Muscle layer of duodenum (tissue), 2 donors: ENCODE measurements around the gene KLC4.
"Not testable (repeated sequence)": the region's sequence is repeated elsewhere in the genome, so short reads cannot be mapped to it uniquely, and the experiment has no call there.

ENCODE experiments used
- H3K27ac ChIP-seq: one replicate; pipeline ENCODE4 v1.7.0; 2013; ENCODE audit warnings: mild to moderate bottlenecking, low read length
- H3K27me3 ChIP-seq: one replicate; pipeline ENCODE4 v1.7.0; 2013; ENCODE audit warnings: low read depth, mild to moderate bottlenecking, control low read depth, low read length
- H3K36me3 ChIP-seq, 2 donors: one replicate each; pipeline ENCODE4 v1.7.0; 2013; ENCODE audit warnings: low read length in 2 of 2, control low read depth in 1 of 2, mild to moderate bottlenecking in 1 of 2; ENCODE audit not compliant: insufficient read depth in 2 of 2, control insufficient read depth in 1 of 2
- H3K4me1 ChIP-seq, 2 donors: one replicate each; pipeline ENCODE4 v1.7.0; 2013; ENCODE audit warnings: low read length in 2 of 2, mild to moderate bottlenecking in 2 of 2, control low read depth in 1 of 2, moderate library complexity in 1 of 2; ENCODE audit not compliant: insufficient read depth in 2 of 2, control insufficient read depth in 1 of 2
- H3K4me3 ChIP-seq, 2 donors: one replicate each; pipeline ENCODE4 v1.7.0; 2013; ENCODE audit warnings: low read length in 2 of 2, low read depth in 1 of 2, mild to moderate bottlenecking in 1 of 2
- H3K9me3 ChIP-seq, 2 donors: one replicate each; pipeline ENCODE4 v1.7.0; 2013; ENCODE audit warnings: low read length in 2 of 2, control low read depth in 1 of 2, mild to moderate bottlenecking in 1 of 2; ENCODE audit not compliant: control insufficient read depth in 1 of 2
- donor health status: healthy.

The KLC4 gene

GRCh38 chr6:43101497-43101896 is 42.1 kb downstream of the KLC4 start:
- no peaks in the 10 kb centered on the region for H3K36me3 ChIP-seq
- H3K4me1 ChIP-seq, result no peaks in the 10 kb centered on the region
- H3K27ac ChIP-seq, result no peak overlapping the region
- no peaks in the 10 kb centered on the region for H3K27me3 ChIP-seq
- no peak overlapping the region for H3K4me3 ChIP-seq
- no peaks in the 10 kb centered on the region for H3K9me3 ChIP-seq

GRCh38 chr6:43103253-43103876 is 43.9 kb downstream of the KLC4 start:
- no peak overlapping the region for H3K27ac ChIP-seq

DNA sequence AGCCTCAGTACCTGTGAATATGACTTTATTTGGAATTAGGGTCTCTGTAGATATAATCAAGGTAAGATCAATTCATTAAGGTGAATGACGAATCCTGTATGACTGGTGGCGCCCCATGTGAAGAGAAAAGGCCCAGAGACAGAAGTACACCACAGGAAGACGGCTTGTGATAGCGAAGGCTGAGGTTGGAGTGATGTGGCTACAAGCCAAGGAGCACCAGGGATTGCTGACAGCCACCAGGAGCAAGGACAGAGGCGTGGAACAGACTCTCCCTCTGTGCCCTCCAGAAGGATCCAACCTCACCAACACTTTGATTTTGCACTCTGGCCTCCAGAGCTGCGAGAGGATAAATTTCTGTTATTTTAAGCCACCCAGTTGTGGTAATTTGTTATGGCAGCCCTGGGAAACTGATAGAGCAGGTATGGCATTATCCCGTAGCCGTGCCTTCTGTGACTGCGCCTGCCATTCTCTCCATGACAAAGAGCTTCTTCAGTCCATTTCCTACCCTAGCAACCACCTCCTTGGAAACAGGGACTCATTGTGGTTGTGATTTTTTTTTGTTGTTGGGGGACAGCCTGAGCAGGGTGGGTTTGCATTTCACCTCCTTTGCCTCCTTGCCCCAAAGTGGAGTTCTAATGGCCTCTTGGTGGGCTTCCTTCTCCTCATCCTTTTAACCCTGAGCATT is 46.2 kb downstream of the KLC4 start:
- H3K27me3 ChIP-seq, result no peaks in the 10 kb centered on the region
- H3K9me3 ChIP-seq, result no peaks in the 10 kb centered on the region
- no peaks in the 10 kb centered on the region for H3K36me3 ChIP-seq
- no peak overlapping the region for H3K4me3 ChIP-seq
- H3K4me1 ChIP-seq, result no peaks in the 10 kb centered on the region
- no peak overlapping the region for H3K27ac ChIP-seq

More at GRCh38 chr6:43103253-43103876, 43.9 kb downstream of the KLC4 start:
- no peaks in the 10 kb centered on the region for H3K36me3 ChIP-seq
- H3K4me1 ChIP-seq, result no peaks in the 10 kb centered on the region
- H3K4me3 ChIP-seq, result no peak overlapping the region
- no peaks in the 10 kb centered on the region for H3K9me3 ChIP-seq
- H3K27me3 ChIP-seq, result no peaks in the 10 kb centered on the region

DNA sequence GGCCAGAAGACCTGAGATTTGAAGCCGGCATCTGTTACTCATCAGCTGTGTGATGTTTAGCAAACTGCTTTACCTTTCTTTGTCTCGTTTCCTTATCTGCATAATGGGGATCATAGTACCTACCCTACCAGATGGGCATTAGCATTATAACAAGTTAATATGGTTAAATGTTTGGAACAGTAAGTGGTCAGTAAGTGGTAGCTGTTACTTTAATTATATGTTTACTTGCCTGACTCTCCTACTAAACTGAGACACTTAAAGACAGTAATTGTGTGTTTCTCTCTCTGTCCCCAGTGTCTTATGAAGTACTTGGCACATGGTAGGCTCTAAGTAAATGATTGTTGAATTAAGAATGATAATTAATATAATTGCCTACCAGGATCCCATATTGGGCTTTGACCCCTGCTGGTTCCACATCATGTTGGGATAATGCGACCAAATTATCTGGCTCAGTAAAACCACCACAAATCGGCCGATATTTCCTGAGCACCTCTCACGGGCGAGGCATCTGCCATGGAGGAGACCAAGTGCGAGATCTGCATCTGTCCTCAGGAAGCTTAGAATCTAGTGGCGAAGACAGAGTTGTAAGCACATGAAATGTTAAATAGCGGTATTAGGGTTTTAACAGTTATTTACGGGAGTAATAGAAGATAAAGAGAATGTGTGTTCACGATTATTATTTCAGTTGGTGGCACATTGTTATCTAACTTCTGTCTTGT is 48.1 kb downstream of the KLC4 start:
- no peaks in the 10 kb centered on the region for H3K9me3 ChIP-seq
- H3K27ac ChIP-seq, result no peak overlapping the region
- no peaks in the 10 kb centered on the region for H3K4me1 ChIP-seq
- H3K4me3 ChIP-seq, result no peak overlapping the region
- H3K36me3 ChIP-seq, result no peaks in the 10 kb centered on the region
- H3K27me3 ChIP-seq, result no peaks in the 10 kb centered on the region

- Histone ChIP-seq H3K27ac (peak overlapping the region; percentile 16), H3K4me3 (no peak overlapping the region), H3K36me3 (no peaks in the 10 kb centered on the region), H3K27me3 (no peaks in the 10 kb centered on the region), H3K4me1 (no peaks in the 10 kb centered on the region), H3K9me3 (no peaks in the 10 kb centered on the region)
Measured at GRCh38 chr6:43113431-43114260, 54.2 kb downstream of the KLC4 start.

- Histone ChIP-seq H3K4me3 (no peak overlapping the region), H3K27ac (no peak overlapping the region), H3K36me3 (no peaks in the 10 kb centered on the region), H3K27me3 (no peaks in the 10 kb centered on the region), H3K9me3 (no peaks in the 10 kb centered on the region), H3K4me1 (no peaks in the 10 kb centered on the region)
Measured at GRCh38 chr6:43115365-43115764, 55.9 kb downstream of the KLC4 start.

DNA sequence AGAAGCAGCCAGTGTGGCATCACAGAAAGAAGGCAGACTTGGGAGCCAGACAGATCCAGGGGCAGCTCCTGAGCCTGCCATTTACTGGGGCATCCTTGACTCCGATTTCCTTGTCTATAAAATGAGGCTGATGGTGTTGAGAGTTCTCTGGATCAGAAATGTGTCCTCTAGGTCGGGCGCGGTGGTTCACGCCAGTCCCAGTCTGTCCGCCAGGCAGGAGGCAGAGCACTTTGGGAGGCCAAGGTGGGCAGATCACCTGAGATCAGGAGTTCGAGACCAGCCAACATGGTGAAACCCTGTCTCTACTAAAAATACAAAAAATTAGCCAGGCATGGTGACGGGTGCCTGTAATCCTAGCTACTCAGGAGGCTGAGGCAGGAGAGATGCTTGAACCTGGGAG is 58.0 kb downstream of the KLC4 start:
- H3K36me3 ChIP-seq, H3K27me3 ChIP-seq, H3K4me3 ChIP-seq, H3K4me1 ChIP-seq, H3K27ac ChIP-seq, H3K9me3 ChIP-seq: not testable (repeated sequence)

DNA sequence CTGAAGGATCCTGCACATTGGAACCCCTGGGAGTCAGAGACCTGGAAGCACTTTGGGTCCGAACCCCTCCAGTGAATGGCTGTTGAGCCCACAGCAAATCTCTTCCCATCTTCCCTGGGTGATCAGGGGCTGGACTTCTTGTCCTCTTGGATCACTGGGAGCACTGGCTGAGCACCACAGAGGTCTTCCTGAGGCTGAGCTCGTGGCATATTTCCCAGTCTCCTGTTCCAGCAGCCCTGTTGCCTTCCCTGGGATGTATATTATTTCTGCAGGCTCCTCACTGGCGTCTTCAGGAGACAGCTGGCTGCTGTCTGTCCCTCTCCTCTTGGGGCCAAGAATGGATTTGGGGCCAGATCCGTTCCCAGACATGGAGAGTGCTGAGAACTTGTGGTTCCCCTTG is 60.1 kb downstream of the KLC4 start:
- no peaks in the 10 kb centered on the region for H3K36me3 ChIP-seq
- H3K9me3 ChIP-seq, result no peaks in the 10 kb centered on the region
- H3K4me3 ChIP-seq, result no peak overlapping the region
- no peak overlapping the region for H3K27ac ChIP-seq
- H3K27me3 ChIP-seq, result no peaks in the 10 kb centered on the region
- H3K4me1 ChIP-seq, result peaks cover 0 to 8% of the 10 kb centered on the region in 2 donors

DNA sequence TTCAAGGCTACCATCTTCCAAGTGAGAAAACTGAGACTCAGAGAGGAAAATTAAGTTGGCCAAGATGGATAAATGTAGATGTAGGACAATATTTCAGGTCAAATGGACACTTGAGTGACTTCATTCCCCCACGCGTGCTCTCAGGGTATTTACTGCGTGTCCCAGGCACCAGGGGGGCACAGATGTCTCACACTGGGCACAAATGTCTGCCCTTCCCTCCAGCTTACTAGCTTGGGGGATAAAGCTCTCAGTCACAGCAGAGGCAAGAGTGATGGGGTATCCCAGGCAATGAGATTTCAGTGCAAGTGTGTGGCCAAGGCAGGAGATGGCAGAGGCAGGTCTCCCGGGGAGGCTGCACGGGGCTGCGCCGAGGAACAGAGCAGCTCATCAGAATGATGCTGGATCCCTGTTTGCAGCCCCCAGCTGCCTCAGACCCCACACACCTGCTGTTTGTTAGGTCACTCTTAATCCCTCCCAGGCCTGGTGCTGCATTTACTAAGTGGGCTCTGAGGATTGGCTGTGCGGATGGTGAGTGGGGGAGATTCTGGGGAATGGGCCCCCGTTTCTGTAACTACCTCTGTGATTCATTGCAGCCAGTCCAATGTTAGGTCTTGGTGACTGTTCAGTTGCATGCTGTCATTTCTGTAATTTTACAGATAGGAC is 60.8 kb downstream of the KLC4 start:
- Histone ChIP-seq H3K27ac (peak overlapping the region; percentile 54), H3K4me1 (peaks cover 0 to 8% of the 10 kb centered on the region in 2 donors)

DNA sequence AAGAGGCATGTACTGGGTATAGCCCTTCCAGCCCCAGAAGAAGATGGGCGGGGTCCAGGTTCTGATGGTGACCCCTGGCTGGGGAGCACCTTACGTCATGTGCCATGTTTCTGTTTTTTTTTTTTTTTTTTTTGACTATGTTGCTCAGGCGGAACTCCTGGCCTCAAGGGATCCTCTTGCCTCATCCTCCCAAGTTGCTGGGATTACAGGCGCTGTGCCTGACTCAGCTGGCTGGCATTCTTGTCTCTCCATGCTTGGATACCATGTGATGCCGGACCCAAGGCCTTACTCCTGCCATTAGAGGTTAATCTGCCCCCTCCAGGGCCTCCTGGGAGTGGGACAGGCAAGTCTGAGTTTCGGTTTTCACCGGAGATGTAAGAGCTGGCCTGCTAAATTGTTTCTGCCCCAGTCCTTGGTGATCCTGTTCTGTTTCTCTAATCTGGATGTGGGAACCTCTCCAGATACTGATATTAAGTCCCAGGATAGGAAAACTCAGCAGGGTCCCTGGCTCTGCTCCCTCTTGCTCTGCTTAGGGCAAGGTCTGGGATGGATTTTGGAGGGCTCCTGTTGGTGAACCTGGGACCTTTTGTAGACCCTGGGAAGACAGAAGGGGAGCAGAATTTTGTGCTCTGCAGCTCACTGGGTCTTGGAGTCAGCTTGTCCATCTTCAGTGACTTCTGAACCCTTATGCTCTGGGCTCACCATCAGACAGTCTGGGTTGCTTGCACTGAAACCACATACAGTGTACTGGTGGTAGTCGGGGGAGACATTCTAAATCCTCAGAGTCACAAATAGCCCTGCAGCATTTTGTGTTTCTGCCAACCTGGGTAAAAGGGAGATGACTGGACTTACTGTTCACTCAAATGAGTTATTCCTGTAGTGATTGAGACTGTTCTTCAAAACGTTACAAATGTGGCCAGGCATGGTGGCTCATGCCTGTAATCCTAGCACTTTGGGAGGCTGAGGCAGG is 61.8 kb downstream of the KLC4 start:
- Histone ChIP-seq H3K27ac (peak overlapping the region; percentile 54), H3K36me3 (no peaks in the 10 kb centered on the region), H3K4me3 (no peak overlapping the region), H3K27me3 (no peaks in the 10 kb centered on the region), H3K9me3 (no peaks in the 10 kb centered on the region), H3K4me1 (peaks cover 0 to 8% of the 10 kb centered on the region in 2 donors)

More for the DNA sequence above, 60.8 kb downstream of the KLC4 start:
- Histone ChIP-seq H3K9me3 (no peaks in the 10 kb centered on the region), H3K27me3 (no peaks in the 10 kb centered on the region), H3K36me3 (no peaks in the 10 kb centered on the region), H3K4me3 (no peak overlapping the region)
